ENCODE measurements around the gene P2RY8. TPM values are rescaled to one million over a fixed set of nuclear protein-coding genes. Genes with fewer than 3 reads are reported as not detected.

The P2RY8 gene
- total and polyA plus RNA-seq, 4 donors = 0.31 to 5.5 (median 3.0) TPM

DNA sequence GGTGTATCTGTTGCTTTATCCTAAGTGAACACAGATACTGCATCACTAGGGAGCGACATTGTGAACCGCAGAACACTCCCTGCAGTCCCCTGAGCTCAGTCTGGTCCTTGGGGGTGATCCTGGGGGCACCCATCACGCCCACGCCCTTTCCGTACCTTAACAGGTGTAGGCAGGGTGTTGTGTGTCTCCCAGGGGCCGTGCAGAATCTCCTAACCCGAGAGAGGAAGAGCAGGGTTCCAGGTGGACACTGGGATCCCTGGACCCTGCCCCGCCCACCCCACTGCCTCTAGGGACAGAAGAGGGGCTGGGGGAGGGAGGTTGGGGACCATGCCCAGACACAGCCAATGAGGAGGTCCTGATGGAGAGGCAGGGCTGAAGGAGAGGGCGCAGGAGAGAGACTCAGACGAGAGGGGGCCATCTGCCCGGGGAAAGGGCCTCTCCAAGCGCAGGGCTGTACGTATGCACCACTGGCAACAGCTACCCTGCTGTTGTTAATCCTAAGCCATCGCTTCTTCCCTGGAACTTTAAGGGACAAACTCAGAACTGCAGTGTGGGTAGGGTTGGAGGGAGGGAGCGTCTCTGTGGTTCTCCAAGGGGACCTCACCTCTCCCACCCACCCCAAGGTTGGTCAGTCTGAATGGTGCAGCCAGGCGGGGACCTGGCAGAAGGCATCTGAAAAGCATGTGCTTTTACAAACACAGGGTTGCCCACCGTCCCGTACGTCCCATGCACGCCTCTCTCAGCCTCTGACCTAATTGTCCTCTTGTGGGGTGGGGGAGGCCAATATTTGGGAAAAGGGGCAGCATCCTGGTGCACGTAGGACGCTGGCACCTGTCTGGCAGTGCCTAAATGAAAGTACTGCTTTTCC, 2.5 kb downstream of the P2RY8 start:
- WGBS, 2 donors = 48 to 55% methylated on average over 22 of the region's 22 CpGs
- Histone ChIP-seq H3K36me3 (ENCODE audit: control insufficient read depth in 1 of 2, insufficient read depth in 2 of 2, low read length in 1 of 2) (no peaks in the 10 kb centered on the region), H3K4me1 (ENCODE audit: control insufficient read depth in 1 of 2, insufficient read depth in 2 of 2, low read length in 2 of 2) (no peaks in the 10 kb centered on the region), H3K27me3 (ENCODE audit: control insufficient read depth in 1 of 2, insufficient read depth in 2 of 2, low read length in 1 of 2) (no peaks in the 10 kb centered on the region), H3K27ac (ENCODE audit: low read depth in 1 of 2, low read length in 2 of 2) (no peak overlapping the region), H3K9me3 (ENCODE audit: control insufficient read depth, low read length) (no peaks in the 10 kb centered on the region), H3K4me3 (ENCODE audit: low read length in 2 of 2) (no peak overlapping the region)
- ATAC-seq (ENCODE audit: low FRiP score) (peak; percentile 11), DNase-seq (no peak)
- intact Hi-C loops (cut with DNase I) = no loop called here

DNA sequence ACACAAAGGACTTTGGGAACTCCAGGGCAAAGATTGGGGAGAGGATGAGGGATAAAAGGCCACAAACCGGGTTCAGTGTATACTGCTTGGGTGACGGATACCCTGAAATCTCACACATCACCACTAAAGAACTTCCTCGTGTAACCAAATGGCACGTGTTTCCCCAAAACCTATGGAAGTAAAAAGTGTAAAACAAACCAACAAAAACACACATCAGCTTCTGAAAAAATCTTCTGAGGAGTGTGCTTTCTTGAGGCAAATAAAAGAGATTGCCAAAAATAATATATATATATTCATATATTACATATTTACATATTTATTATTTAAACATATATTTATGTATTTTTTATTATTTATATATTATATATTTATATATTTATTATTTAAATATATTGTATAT, 3.9 kb downstream of the P2RY8 start:
- Histone ChIP-seq H3K27ac (ENCODE audit: low read depth in 1 of 2, low read length in 2 of 2) (no peak overlapping the region), H3K4me3 (ENCODE audit: low read length in 2 of 2) (no peak overlapping the region), H3K36me3 (ENCODE audit: control insufficient read depth in 1 of 2, insufficient read depth in 2 of 2, low read length in 1 of 2) (no peaks in the 10 kb centered on the region), H3K4me1 (ENCODE audit: control insufficient read depth in 1 of 2, insufficient read depth in 2 of 2, low read length in 2 of 2) (no peaks in the 10 kb centered on the region), H3K27me3 (ENCODE audit: control insufficient read depth in 1 of 2, insufficient read depth in 2 of 2, low read length in 1 of 2) (no peaks in the 10 kb centered on the region), H3K9me3 (ENCODE audit: control insufficient read depth, low read length) (no peaks in the 10 kb centered on the region)
- no peak for DNase-seq
- 37 to 41% methylated on average over 4 of the region's 4 CpGs for WGBS, 2 donors
- no peak for ATAC-seq (ENCODE audit: low FRiP score)
- intact Hi-C loops (cut with DNase I) = no loop called here

GRCh38 chrX:1531096-1531890, 5.7 kb downstream of the P2RY8 start:
- Histone ChIP-seq H3K36me3 (ENCODE audit: control insufficient read depth in 1 of 2, insufficient read depth in 2 of 2, low read length in 1 of 2) (no peaks in the 10 kb centered on the region), H3K4me3 (ENCODE audit: low read length in 2 of 2) (no peak overlapping the region), H3K27me3 (ENCODE audit: control insufficient read depth in 1 of 2, insufficient read depth in 2 of 2, low read length in 1 of 2) (no peaks in the 10 kb centered on the region), H3K27ac (ENCODE audit: low read depth in 1 of 2, low read length in 2 of 2) (no peak overlapping the region), H3K9me3 (ENCODE audit: control insufficient read depth, low read length) (no peaks in the 10 kb centered on the region), H3K4me1 (ENCODE audit: control insufficient read depth in 1 of 2, insufficient read depth in 2 of 2, low read length in 2 of 2) (no peaks in the 10 kb centered on the region)
- WGBS, 2 donors = 72 to 78% methylated on average over 10 of the region's 10 CpGs
- intact Hi-C loops (cut with DNase I) = no loop called here
- ATAC-seq (ENCODE audit: low FRiP score) (no peak), DNase-seq (no peak)

DNA sequence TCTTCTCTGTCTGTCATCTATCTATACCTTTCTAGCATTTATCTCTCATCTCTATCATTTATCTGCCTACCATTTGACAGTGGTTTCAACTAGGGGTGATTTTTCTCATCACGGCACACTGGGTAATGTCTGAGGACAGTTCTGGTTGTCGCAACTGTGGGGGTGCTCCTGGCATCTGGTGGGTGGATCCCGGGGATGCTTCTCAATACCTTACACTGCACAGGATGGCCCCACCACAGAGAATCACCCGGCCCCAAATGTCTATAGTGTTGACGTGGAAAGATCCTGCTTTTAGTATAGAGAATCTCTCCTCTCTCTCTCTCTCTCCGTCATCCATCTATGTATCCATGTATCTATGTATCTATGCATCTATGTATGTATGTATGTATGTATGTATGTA, 7.2 kb downstream of the P2RY8 start:
- intact Hi-C loops (cut with DNase I) = no loop called here
- H3K27ac ChIP-seq (ENCODE audit: low read depth in 1 of 2, low read length in 2 of 2) = no peak overlapping the region
- no peaks in the 10 kb centered on the region for H3K4me1 ChIP-seq (ENCODE audit: control insufficient read depth in 1 of 2, insufficient read depth in 2 of 2, low read length in 2 of 2)
- H3K27me3 ChIP-seq (ENCODE audit: control insufficient read depth in 1 of 2, insufficient read depth in 2 of 2, low read length in 1 of 2) = no peaks in the 10 kb centered on the region
- 78 to 84% methylated on average over 6 of the region's 6 CpGs for WGBS, 2 donors
- DNase-seq (no peak), ATAC-seq (ENCODE audit: low FRiP score) (no peak)
- H3K9me3 ChIP-seq (ENCODE audit: control insufficient read depth, low read length) = no peaks in the 10 kb centered on the region
- no peak overlapping the region for H3K4me3 ChIP-seq (ENCODE audit: low read length in 2 of 2)
- H3K36me3 ChIP-seq (ENCODE audit: control insufficient read depth in 1 of 2, insufficient read depth in 2 of 2, low read length in 1 of 2) = no peaks in the 10 kb centered on the region

GRCh38 chrX:1529328-1529727, 7.7 kb downstream of the P2RY8 start:
- no peak for DNase-seq
- Histone ChIP-seq H3K36me3 (ENCODE audit: control insufficient read depth in 1 of 2, insufficient read depth in 2 of 2, low read length in 1 of 2) (no peaks in the 10 kb centered on the region), H3K27ac (ENCODE audit: low read depth in 1 of 2, low read length in 2 of 2) (no peak overlapping the region), H3K27me3 (ENCODE audit: control insufficient read depth in 1 of 2, insufficient read depth in 2 of 2, low read length in 1 of 2) (no peaks in the 10 kb centered on the region), H3K9me3 (ENCODE audit: control insufficient read depth, low read length) (no peaks in the 10 kb centered on the region), H3K4me3 (ENCODE audit: low read length in 2 of 2) (no peak overlapping the region), H3K4me1 (ENCODE audit: control insufficient read depth in 1 of 2, insufficient read depth in 2 of 2, low read length in 2 of 2) (no peaks in the 10 kb centered on the region)
- ATAC-seq (ENCODE audit: low FRiP score) = no peak
- intact Hi-C loops (cut with DNase I) = no loop called here
- 59 to 63% methylated on average over 2 of the region's 2 CpGs for WGBS, 2 donors

GRCh38 chrX:1528884-1529203, 8.1 kb downstream of the P2RY8 start:
- Histone ChIP-seq H3K27me3 (ENCODE audit: control insufficient read depth in 1 of 2, insufficient read depth in 2 of 2, low read length in 1 of 2) (no peaks in the 10 kb centered on the region), H3K4me1 (ENCODE audit: control insufficient read depth in 1 of 2, insufficient read depth in 2 of 2, low read length in 2 of 2) (no peaks in the 10 kb centered on the region), H3K4me3 (ENCODE audit: low read length in 2 of 2) (no peak overlapping the region), H3K27ac (ENCODE audit: low read depth in 1 of 2, low read length in 2 of 2) (no peak overlapping the region), H3K36me3 (ENCODE audit: control insufficient read depth in 1 of 2, insufficient read depth in 2 of 2, low read length in 1 of 2) (no peaks in the 10 kb centered on the region), H3K9me3 (ENCODE audit: control insufficient read depth, low read length) (no peaks in the 10 kb centered on the region)
- DNase-seq (no peak), ATAC-seq (ENCODE audit: low FRiP score) (no peak)
- WGBS, 2 donors = 69 to 73% methylated on average over 5 of the region's 5 CpGs
- intact Hi-C loops (cut with DNase I) = no loop called here

DNA sequence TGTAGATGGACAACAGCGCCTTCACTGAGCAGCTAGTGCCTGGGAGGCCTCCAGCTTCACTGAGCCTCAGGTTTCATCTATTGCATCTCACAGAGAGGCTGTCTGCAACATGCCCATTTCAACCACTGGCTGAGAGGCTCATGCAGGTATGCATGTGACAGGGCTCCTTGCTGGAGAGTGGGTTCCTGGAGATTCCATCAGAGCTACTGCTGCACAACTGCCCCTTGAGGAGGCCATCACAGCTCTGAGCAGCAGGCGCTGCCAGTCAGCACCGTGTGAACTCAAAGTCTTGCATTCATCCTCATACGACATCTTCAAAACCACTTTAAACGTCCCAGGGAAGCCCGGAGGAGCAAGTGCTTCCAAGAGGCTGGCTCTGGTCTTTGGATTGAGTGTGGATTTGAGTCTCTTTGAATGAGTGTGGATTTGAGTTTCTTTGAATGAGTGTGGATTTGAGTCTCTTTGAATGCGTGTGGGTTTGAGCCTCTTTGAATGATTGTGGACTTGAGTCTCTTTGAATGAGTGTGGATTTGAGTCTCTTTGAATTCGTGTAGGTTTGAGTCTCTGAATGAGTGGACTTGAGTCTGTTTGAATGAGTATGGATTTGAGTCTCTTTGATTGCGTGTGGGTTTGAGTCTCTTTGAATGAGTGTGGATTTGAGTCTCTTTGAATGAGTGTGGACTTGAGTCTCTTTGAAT, 8.7 kb downstream of the P2RY8 start:
- Histone ChIP-seq H3K27me3 (ENCODE audit: control insufficient read depth in 1 of 2, insufficient read depth in 2 of 2, low read length in 1 of 2) (no peaks in the 10 kb centered on the region), H3K9me3 (ENCODE audit: control insufficient read depth, low read length) (no peaks in the 10 kb centered on the region), H3K36me3 (ENCODE audit: control insufficient read depth in 1 of 2, insufficient read depth in 2 of 2, low read length in 1 of 2) (no peaks in the 10 kb centered on the region), H3K27ac (ENCODE audit: low read depth in 1 of 2, low read length in 2 of 2) (no peak overlapping the region), H3K4me3 (ENCODE audit: low read length in 2 of 2) (no peak overlapping the region), H3K4me1 (ENCODE audit: control insufficient read depth in 1 of 2, insufficient read depth in 2 of 2, low read length in 2 of 2) (no peaks in the 10 kb centered on the region)
- 73 to 78% methylated on average over 9 of the region's 9 CpGs for WGBS, 2 donors
- intact Hi-C loops (cut with DNase I) = no loop called here
- DNase-seq (no peak), ATAC-seq (ENCODE audit: low FRiP score) (no peak)

GRCh38 chrX:1527457-1527856, 9.5 kb downstream of the P2RY8 start:
- no peaks in the 10 kb centered on the region for H3K9me3 ChIP-seq (ENCODE audit: control insufficient read depth, low read length)
- 69 to 78% methylated on average over 1 of the region's 1 CpG for WGBS, 2 donors
- H3K27me3 ChIP-seq (ENCODE audit: control insufficient read depth in 1 of 2, insufficient read depth in 2 of 2, low read length in 1 of 2) = no peaks in the 10 kb centered on the region
- intact Hi-C loops (cut with DNase I) = no loop called here
- no peak overlapping the region for H3K4me3 ChIP-seq (ENCODE audit: low read length in 2 of 2)
- no peaks in the 10 kb centered on the region for H3K36me3 ChIP-seq (ENCODE audit: control insufficient read depth in 1 of 2, insufficient read depth in 2 of 2, low read length in 1 of 2)
- DNase-seq (no peak), ATAC-seq (ENCODE audit: low FRiP score) (no peak)
- no peaks in the 10 kb centered on the region for H3K4me1 ChIP-seq (ENCODE audit: control insufficient read depth in 1 of 2, insufficient read depth in 2 of 2, low read length in 2 of 2)
- H3K27ac ChIP-seq (ENCODE audit: low read depth in 1 of 2, low read length in 2 of 2) = no peak overlapping the region

Measured in aorta (tissue), 5 donors.